ENCODE data around the gene CCDC17.

The CCDC17 gene

DNA sequence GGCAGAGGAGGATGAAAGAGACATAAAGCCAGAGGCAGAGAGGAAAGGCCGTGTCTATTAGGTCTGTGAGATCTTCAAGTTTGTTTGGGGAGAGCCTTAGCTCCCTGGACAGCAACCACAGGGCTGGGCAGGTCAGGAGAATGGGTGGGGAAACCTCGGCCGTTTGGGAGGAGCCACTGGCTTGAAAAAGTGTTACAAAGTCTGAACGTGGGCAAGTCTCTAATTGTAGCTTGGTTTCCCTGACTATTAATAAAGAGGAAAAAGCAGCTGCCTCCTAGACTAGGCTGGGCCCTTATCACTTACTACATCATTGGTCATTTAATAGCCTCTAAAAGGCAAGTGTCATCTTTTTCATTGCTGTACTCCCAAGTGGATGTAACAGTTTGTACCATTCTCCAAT, at the start of gene CCDC17:
CCDC17 (minus strand) TSS at position 83 of the 400 bp plus-strand sequence. CDS start 145 bp downstream, outside the sequence.
- DNase-seq: no peak

DNA sequence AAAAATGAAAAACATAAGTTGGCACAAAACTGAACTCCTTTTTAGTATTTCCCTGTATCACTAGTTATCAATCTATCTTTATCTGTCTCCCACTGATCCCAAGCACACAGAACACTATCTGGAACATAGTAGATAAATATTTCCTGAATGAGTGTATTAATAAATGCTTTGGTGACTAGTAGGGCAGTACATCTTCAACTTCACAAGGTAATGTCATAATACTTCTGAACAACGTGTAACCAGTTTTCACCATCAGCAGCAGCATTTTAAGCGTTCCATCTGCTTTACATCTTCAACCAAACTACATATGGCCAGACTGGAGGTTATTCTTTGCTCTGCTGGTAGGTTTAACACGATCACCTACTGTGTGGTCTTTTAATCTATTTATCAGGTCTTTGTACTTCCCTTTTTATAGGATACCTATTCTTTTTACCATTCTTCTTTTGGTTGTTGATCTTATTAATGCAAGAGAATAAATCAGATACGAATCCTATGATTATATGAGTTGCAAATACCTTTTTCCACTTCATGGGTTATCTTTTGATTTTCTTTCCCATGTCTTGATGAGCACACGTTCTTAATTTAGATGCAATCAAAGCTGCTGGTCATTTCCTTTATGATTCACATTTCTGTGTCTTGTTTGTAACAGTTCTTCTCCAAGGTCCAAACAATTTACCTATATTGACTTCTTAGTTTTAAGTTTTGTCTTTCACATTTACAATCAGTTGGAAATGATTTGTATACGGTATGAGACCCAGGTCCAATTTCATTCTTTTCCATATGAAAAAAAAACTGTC, 46.2 kb upstream of the CCDC17 start:
- DNase-seq: peak; percentile 63

DNA sequence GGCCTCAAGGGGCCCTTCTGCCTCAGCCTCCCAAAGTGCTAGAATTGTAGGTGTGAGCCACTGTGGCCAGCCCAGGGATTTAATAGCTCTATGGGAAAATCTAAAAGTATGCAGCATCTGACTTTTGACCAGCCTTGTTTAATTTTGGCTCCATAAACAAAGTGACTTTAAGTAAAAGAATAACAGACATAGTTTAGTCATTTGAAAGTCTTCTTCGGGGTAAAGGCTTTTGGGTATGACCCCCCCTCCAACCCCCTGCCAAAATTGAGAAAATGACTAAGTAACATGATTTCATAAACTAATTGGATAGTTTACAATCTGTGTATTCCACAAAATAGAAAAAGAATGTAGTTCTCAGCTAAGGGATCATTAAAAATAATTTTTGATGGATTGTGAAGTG, 45.5 kb upstream of the CCDC17 start:
- DNase-seq: peak; percentile 25

- DNase-seq: no peak
Observed at GRCh38 chr1:45668526-45668925, 44.7 kb upstream of the CCDC17 start.

DNA sequence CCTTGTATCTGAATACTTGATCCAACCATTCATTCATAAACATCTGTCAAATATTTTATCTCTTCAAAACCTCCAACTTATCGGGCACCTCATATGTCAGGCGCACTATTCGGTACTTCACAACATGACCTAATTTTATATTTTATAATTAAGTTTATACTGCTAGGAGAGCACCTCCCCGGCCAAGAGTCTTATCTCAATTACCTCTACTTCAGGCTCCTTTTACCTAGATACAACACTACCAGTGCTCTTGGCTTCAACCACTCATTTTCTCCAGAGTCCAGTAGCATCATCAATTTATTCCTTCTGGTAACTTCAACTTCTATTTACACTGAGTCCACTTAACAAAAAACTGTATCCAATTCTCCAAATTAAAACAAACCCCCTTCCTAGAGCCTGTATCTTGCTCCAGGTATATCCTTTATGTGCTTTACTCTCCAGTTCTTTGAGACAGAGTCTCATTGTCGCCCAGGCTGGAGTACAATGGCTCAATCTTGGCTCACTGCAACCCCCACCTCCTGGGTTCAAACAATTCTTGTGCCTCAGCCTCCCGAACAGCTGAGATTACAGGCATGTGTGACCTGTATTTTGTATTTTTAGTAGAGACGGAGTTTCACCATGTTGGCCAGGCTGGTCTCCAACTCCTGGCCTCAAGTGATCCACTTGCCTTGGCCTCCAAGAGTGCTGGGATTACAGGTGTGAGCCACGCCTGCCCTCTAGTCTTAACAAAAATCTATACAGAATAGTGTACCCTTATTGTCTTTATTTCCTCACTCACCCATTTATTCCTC, 43.7 kb upstream of the CCDC17 start:
- no peak for DNase-seq

- no peak for DNase-seq
Observed at GRCh38 chr1:45666836-45667235, 43.0 kb upstream of the CCDC17 start.

GRCh38 chr1:45660336-45660735, 36.5 kb upstream of the CCDC17 start:
- no peak for DNase-seq

- no peak for DNase-seq
Observed at GRCh38 chr1:45659222-45659621, 35.4 kb upstream of the CCDC17 start.

- no peak for DNase-seq
Observed at GRCh38 chr1:45658171-45658570, 34.3 kb upstream of the CCDC17 start.

DNA sequence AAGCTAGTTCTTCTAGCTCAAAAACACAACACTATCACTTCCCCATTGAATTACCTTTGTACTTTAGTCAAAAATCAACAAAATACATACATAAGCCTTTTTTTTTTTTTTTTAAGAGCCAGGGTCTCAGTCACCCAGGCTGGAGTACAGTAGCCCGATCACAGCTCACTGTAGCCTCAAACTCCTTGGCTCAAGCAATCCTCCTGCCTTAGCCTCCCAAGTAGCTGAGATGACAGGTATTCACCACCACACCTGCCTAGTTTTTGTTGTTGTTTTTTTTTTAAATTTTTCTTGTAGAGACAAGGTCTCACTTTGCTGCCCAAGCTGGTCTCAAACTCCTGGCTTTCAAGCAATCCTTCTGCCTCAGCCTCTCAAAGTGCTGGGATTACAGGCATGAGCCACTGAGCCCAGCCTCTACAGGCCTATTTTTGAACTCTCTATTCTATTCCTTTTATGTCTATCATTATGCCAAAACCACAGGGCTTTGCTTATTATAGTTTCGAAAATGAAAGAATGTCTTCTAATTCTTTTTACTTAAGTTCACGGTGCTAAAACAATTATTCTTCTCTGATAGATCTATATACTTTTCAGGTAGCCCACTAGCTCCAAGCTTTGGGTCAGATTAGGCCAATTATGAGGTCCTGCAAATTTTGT, 32.8 kb upstream of the CCDC17 start:
- no peak for DNase-seq

DNA sequence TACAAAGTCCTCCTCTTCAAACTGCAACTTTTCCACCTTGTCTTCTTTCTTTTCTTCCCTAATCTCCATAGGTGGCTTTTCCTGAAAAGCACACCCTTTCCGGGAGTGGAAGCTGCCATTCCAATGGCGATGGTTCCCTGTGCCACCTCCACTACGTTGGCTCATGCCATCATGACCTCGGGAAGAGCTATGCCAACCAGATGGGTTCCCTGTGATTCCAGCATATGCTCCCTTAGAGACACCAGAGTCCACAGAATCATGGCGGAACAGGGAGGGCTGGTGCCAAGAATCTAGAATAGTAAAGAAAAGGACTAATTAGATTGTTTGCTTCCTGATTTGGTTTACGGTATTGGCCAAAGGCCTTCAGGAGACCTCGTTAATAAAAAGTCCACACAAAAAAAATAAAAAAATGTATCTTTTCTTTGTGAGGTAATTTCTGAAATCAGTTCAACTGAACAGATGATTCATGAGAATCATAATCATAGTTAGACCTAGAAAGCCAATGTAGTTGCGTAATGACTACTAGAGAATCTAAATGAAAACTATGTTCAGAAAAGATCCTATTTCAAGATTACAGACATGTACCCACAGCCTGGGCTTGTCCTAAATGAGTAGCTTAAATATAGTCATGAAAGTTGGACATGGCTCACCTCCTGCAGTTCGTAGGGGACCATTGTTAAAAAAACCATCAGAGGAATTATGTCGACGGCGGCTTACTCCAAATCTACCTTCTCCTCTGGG, 30.9 kb upstream of the CCDC17 start:
- DNase-seq: peak; percentile 28

GRCh38 chr1:45647248-45648021, 23.6 kb upstream of the CCDC17 start:
- no peak for DNase-seq

DNA sequence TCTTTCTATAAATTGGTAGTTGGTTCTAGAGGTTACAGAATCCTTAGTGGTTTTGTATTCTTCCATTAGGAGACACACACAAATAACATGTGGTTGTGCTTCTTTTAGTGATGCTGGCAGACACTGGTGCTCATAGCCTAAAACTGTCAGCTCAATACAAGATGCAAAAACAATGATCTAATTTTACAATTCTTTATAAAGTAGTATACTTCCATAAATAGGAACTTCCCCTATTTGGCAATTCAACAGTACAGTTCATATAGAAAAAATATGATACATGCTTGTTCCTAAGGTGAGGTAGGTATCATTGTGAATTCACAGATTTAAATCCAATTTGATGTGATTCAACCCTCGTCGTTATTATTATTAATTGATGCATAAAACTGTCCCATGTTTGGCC, 20.8 kb upstream of the CCDC17 start:
- DNase-seq: no peak

DNA sequence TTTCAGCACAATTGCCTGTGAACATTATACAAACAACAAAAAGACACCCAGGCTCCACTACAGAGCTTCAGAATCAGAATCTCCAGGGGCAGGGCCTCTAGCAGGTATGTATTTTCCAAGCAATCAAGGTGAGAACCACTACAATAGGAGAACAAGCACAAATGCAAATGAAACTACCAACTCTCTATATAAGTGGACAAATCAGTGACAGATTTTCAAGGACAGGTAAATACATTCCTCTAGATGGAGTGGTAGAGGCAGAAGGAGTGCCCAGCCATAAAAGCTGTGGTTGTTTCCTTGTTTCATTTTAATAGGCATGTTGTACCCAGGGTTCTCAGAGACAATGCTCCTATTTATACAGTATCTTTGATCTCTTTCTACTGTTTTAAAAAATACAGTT, 20.1 kb upstream of the CCDC17 start:
- DNase-seq: no peak

DNA sequence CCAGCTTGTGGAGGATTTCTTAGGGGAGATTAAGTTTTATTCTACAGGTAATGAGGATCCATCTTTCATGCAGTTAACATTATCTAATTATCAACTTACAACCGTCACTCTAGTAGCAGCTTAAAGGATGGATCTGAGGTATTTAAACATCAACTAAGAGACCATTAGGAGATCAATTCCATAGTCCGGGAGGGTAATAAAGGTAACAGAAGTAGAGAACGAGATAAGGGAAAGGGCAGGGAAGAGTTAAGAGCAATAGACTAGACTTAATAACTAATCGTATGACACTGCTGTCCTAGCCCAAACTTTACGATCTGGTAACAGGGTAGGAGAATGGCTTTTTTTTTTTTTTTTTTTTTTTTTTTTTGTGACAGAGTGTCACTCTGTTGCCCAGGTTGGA, 19.5 kb upstream of the CCDC17 start:
- DNase-seq: no peak

DNA sequence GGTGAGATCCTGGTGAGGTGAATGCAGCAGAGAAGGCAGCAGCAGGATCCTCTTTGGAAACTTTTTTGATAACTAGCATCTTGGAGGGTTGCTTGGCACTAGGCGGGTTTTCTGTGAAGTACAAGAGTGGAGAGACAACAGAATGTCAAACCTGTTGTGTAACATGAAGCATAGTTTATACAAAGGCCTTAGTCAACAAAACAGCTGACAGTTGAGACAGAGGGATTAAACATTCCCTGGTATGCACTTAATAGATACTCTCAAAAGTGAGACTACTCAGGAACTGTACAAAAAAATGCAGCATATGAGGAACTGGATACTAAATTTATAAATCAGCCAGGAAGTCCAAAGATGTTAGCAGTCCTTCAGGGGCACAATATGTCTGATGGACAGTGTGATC, 16.4 kb upstream of the CCDC17 start:
- DNase-seq: no peak

GRCh38 chr1:45635211-45635610, 11.4 kb upstream of the CCDC17 start:
- DNase-seq: no peak

- DNase-seq: no peak
Observed at GRCh38 chr1:45630429-45630828, 6.6 kb upstream of the CCDC17 start.

DNA sequence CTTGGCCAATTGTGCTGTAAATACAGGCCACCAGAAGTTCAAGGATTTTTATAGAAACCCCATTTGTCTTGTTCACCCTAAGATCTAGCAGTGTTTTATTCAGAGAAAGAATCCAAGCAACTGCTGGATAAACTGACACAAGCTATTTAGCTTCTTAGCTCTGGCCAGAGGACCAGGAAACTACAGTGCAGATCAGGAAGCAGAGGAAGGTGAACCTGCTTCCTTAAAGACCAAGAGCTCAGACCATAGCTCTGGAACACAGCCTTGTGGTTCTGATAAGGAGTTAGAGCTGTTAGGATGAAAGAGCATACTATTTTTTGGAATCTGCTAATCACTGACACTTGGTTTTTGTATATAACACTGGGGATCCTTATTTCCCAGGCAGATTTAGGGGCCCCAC, 5.2 kb upstream of the CCDC17 start:
- no peak for DNase-seq

DNA sequence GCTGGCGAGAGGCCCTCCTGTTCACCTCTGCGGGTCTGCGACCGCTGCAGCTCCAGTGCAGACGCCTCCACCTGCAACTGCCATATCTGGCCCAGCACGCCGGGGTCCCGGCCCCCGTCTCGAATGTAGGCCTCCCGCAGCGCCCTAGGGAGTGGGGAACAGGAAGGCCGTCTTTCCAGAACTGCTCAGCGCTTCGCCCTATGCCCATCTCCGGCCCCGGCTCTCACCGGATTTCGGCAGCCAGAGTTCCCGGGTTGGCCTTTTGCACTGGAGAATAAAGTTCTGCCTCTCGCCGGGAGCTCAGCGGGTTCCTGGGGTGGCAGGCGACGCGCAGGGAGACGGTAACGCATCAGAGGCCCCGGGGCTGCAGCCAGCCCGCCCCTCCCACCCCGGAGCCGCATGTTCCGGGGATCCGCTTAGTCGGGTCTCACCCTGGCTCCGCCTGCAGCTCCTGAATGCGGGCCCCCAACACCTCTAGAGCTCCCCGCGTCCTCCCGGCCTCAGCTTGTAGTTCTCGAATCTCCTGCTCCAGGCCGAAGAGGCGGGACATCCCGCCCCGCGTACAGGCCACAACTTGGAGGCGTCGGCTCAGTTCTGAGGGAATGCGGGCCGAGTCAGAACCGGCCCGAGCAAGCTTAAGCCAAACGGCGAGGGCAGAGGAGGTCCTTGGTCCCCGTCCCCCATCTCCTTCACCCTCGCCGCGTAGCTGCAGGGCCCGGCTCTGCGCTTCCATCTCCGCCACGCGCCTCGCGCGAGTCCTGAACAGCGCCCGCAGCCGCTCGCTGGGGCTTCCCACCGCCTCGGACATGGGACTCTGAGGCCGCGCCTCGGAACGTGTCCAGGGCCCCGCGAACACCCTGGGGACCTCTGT, 1.1 kb downstream of the CCDC17 start:
- no peak for DNase-seq

GRCh38 chr1:45621895-45622523, 1.8 kb downstream of the CCDC17 start:
- no peak for DNase-seq
